Effector CD4-positive, alpha-beta T cell (primary cell): Measurements from ENCODE around the gene USP49.

Experiments used
- DNase-seq: peaks from one replicate; pipeline ENCODE4 v3.0.0-alpha.2; 2020

USP49 gene

GRCh38 chr6:41927253-41927652, 32.1 kb upstream of the USP49 start:
- DNase-seq = no peak

- DNase-seq = no peak
Measured at GRCh38 chr6:41922154-41922553, 27.0 kb upstream of the USP49 start.

GRCh38 chr6:41921712-41921998, 26.5 kb upstream of the USP49 start:
- no peak for DNase-seq

- DNase-seq = peak; percentile 91
Measured at GRCh38 chr6:41920921-41921711, 25.9 kb upstream of the USP49 start, which contains the start of the genes BYSL and MED20. Gene BYSL, plus strand, starts transcription at chr6:41921499. Its CDS starts 64 bp downstream, at chr6:41921563. Gene MED20, minus strand, starts transcription at chr6:41921139. Its CDS starts 121 bp downstream, at chr6:41921018.

- DNase-seq = no peak
Measured at GRCh38 chr6:41917528-41917927, 22.4 kb upstream of the USP49 start.

GRCh38 chr6:41914869-41915530, 19.8 kb upstream of the USP49 start:
- no peak for DNase-seq

- DNase-seq = no peak
Measured at GRCh38 chr6:41914343-41914742, 19.2 kb upstream of the USP49 start.

- no peak for DNase-seq
Measured at GRCh38 chr6:41909727-41910126, 14.6 kb upstream of the USP49 start.

GRCh38 chr6:41901882-41902519, 6.8 kb upstream of the USP49 start:
- DNase-seq = peak; percentile 42

GRCh38 chr6:41900861-41901260, 5.7 kb upstream of the USP49 start:
- DNase-seq = no peak

GRCh38 chr6:41896281-41896680, 1.1 kb upstream of the USP49 start:
- no peak for DNase-seq

- no peak for DNase-seq
Measured at GRCh38 chr6:41894366-41895299, 542 bp downstream of the USP49 start.

- no peak for DNase-seq
Measured at GRCh38 chr6:41892921-41893564, 2.1 kb downstream of the USP49 start.

- DNase-seq = no peak
Measured at GRCh38 chr6:41887331-41887751, 7.8 kb downstream of the USP49 start.

GRCh38 chr6:41885930-41886329, 9.2 kb downstream of the USP49 start:
- no peak for DNase-seq

- DNase-seq = no peak
Measured at GRCh38 chr6:41884957-41885356, 10.2 kb downstream of the USP49 start.

- no peak for DNase-seq
Measured at GRCh38 chr6:41881506-41881905, 13.7 kb downstream of the USP49 start.

GRCh38 chr6:41878961-41879405, 16.2 kb downstream of the USP49 start:
- DNase-seq = no peak

- DNase-seq = no peak
Measured at GRCh38 chr6:41878246-41878645, 16.9 kb downstream of the USP49 start.

- no peak for DNase-seq
Measured at GRCh38 chr6:41877051-41877680, 18.0 kb downstream of the USP49 start.

- DNase-seq = no peak
Measured at GRCh38 chr6:41874741-41875140, 20.4 kb downstream of the USP49 start.

GRCh38 chr6:41872147-41872546, 23.0 kb downstream of the USP49 start:
- DNase-seq = no peak
